GM18526 (cell line): ENCODE data around the gene GNG13.

Experiments used
- POLR2A ChIP-seq: IDR thresholded peaks from 3 replicates; pipeline ENCODE4 v1.6.1; 2011; ENCODE audit not compliant: insufficient read length; ENCODE audit errors: extremely low read depth

GNG13 gene

GRCh38 chr16:822174-822908 is 21.8 kb upstream of the GNG13 start:
- TF ChIP-seq POLR2A, result no peak

- no peak for TF ChIP-seq POLR2A
Observed at GRCh38 chr16:821751-822150, 21.2 kb upstream of the GNG13 start.

GRCh38 chr16:820748-821147 is 20.2 kb upstream of the GNG13 start:
- TF ChIP-seq POLR2A, result no peak

DNA sequence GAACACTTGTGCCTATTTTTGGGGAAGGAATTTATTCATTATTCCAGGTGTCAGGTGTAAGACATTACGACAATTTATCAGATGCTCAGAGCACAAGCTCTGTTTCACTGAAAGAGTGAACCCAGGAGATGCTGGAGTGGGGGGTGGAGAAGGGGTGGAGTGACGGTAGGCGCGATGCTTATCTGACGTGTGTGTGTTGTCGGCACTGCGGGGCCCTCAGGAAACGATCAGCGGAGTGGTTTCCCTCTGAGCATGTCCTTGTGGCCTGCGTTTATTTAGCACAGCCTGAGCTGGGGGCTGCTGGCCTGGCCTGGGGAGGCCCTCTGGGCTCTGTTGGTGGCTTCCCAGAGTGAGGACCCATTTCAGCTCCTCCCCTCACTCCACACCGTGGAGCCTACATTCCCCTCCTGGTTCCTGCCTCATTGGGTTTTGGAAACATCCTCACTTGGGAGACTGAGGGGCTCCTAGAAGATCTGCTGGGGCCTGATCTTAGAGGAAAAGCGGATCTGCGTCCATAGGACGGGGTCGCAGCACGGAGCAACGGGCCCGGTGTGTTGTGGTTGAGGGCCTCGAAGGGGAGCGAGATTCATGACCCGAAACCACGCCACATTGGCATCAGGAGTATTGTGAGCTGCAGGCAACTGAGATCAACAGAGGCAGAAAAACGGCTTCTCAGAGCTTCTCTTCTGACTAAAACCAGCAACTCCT is 19.0 kb upstream of the GNG13 start:
- TF ChIP-seq POLR2A, result no peak

- no peak for TF ChIP-seq POLR2A
Observed at GRCh38 chr16:818592-818991, 18.1 kb upstream of the GNG13 start.

- no peak for TF ChIP-seq POLR2A
Observed at GRCh38 chr16:818132-818531, 17.6 kb upstream of the GNG13 start.

DNA sequence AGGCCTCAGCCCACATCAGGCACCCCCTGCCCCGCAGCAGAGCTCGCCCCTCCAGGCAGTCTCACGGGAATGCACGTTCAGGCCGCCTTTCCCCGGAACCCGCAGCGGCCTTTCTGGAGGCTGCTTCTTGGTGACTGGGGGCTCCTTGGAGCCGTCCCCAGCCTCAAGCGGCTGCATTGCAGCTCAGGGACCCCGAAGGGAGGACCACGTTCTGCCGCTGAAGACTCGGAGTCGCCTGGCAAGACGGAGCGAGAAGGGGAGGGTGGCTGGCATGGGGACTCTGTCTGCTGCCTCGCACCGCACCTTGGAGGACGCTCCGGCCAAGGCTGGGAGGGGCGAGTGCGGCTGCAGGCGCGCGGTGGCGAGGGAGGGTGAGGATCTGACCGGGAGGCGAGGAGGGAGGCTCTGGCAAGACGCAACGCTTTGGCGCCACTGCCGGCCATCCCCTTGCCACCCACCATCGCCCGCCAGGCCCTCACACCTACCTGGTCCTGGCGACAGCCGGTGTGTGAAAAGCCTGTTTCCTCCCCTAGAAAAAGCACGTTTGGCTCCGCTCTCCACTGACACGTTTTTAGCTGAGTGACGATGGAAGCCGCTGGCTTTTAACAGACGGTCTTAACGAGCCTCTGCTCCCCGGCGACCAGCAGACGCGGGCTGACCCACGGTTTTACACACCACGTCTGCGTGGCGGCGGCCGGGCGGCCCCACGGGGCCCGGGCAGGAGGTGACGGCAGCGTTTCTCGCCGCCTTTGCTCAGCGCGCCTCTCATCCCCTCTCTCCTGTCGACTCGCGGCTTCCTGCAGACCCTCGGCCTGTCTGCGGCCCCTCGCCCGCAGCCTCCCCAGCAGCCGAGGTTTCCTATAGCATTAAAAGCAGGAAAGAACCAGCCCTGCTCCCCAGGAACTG is 16.7 kb upstream of the GNG13 start:
- TF ChIP-seq POLR2A, result no peak

- TF ChIP-seq POLR2A, result no peak
Observed at GRCh38 chr16:815861-816260, 15.3 kb upstream of the GNG13 start.

GRCh38 chr16:814974-815373 is 14.4 kb upstream of the GNG13 start:
- TF ChIP-seq POLR2A, result no peak

DNA sequence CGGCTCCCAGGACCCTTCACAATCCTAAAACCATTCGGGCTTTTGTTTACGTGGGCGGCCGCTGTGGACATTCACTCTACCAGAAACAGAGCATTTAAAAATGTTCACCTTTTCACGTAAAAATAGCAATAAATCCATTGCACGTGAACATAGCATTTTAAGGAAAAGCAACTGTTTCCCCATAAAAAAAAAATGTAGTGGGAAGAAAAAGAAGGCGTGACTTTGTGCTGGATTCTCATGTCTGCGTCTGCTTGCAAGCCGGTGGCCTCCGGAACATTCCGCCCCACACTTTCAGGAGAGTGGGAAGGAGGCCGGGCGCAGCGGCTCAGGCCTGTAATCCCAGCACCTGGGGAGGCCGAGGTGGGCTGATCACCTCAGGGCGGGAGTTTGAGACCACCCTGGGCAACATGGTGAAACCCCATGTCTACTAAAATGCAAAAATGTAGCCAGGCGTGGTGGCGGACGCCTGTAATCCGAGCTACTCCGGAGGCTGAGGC is 13.4 kb upstream of the GNG13 start:
- no peak for TF ChIP-seq POLR2A

DNA sequence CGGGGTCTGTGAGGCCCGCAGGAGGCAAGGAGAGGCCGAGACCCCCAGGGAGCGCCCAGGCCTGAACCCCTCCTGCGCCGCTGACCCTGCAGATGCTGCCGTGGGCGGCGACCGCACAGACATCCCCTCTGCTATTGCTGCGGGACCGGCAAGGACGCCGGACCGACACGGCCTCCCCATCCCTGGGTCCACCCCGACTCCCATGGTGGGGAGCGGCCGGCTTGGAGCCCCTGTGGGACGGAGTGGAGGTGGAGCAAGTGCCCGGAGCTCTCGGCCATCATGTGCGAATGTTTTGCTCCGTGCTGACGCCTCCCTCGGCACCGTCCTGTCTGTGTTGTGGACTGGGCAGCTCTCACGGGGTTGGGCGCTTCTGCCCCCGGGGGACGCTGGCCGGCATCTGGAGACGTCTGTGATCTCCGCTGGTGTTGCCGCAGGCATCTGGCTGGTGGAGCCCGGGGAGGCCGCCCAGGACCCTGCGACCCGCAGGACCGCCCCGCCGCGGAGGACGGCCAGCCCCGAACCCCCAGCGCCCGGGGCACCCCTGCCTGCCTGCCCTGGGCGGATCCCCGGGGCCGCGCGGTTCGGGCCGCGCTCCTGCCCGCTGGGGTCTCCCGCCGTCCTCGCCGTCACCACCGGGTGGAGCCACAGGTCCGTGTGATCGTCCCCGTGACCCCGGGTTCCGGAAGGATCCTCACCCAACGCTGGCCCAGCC is 12.8 kb upstream of the GNG13 start:
- no peak for TF ChIP-seq POLR2A

GRCh38 chr16:808085-808386 is 7.5 kb upstream of the GNG13 start:
- no peak for TF ChIP-seq POLR2A

- peak; percentile 87 for TF ChIP-seq POLR2A
Observed at GRCh38 chr16:807347-808084, 7.0 kb upstream of the GNG13 start.

DNA sequence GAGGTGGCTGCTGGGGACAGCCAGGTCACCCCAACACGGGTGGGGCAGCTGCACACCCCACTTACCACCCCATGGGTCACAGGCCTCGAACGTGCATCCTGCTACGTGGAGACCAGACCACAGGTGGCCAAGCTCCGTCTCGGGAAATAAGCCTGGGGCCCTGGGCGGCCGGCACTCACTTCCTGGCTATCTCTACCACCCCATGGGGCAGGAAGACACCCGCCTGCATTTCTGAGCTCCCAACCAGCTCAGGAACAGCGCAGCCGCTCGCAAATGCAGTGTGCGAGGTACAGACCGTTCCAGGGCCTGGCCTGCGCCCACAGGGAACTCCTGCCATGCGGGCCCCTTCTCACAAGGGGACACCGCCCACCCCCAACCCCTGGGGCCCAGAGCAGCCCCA is 4.9 kb upstream of the GNG13 start:
- no peak for TF ChIP-seq POLR2A
